Retinal pigment epithelial cell (primary cell): ENCODE results near the gene NACC2.
"Not testable (repeated sequence)": the region's sequence is repeated elsewhere in the genome, so short reads cannot be mapped to it uniquely, and the experiment has no call there.

Source experiments
- DNase-seq: peaks from one replicate; pipeline ENCODE4 v3.0.0-alpha.2; 2010; ENCODE audit warnings: low read depth
- H3K4me3 ChIP-seq: 2 replicates; pipeline ENCODE4 v1.5.1; 2011; ENCODE audit warnings: mild to moderate bottlenecking, low read length, control low read depth, moderate library complexity
- CTCF ChIP-seq: conservative IDR thresholded peaks from 2 replicates; pipeline ENCODE4 v1.5.1; 2011; ENCODE audit warnings: low read depth, low read length, control low read depth, inconsistent platforms

The NACC2 gene

GRCh38 chr9:136078024-136078423 is 17.1 kb downstream of the NACC2 start:
- DNase-seq: no peak
- TF ChIP-seq CTCF: no peak
- H3K4me3 ChIP-seq: no peak overlapping the region

- DNase-seq: no peak
- no peak for TF ChIP-seq CTCF
- no peak overlapping the region for H3K4me3 ChIP-seq
Observed at GRCh38 chr9:136077491-136077890, 17.6 kb downstream of the NACC2 start.

GRCh38 chr9:136075881-136076678 is 19.0 kb downstream of the NACC2 start:
- DNase-seq: no peak
- TF ChIP-seq CTCF: no peak
- no peak overlapping the region for H3K4me3 ChIP-seq

GRCh38 chr9:136075134-136075841 is 19.8 kb downstream of the NACC2 start:
- no peak overlapping the region for H3K4me3 ChIP-seq
- TF ChIP-seq CTCF: no peak
- DNase-seq: no peak

- DNase-seq: no peak
- H3K4me3 ChIP-seq: no peak overlapping the region
Observed at GRCh38 chr9:136074706-136075105, 20.4 kb downstream of the NACC2 start.

GRCh38 chr9:136062657-136063439 is 32.2 kb downstream of the NACC2 start:
- no peak overlapping the region for H3K4me3 ChIP-seq
- no peak for TF ChIP-seq CTCF
- no peak for DNase-seq

More at GRCh38 chr9:136074706-136075105, 20.4 kb downstream of the NACC2 start:
- no peak for TF ChIP-seq CTCF

GRCh38 chr9:136061916-136062315 is 33.2 kb downstream of the NACC2 start:
- not testable (repeated sequence) for H3K4me3 ChIP-seq, DNase-seq
